ENCODE results near the gene NRP1.
"Not testable (repeated sequence)": the region's sequence is repeated elsewhere in the genome, so short reads cannot be mapped to it uniquely, and the experiment has no call there.

The NRP1 gene

GRCh38 chr10:33301097-33301789 lies 33.2 kb downstream of the NRP1 start:
- TF ChIP-seq POLR2A (IDR thresholded peaks at IDR 0.05; ENCODE audit: low read depth, low read length), result no peak
- FAIRE-seq (no peak), DNase-seq (ENCODE audit: insufficient read length, low spot score) (no peak)

- not testable (repeated sequence) for DNase-seq (ENCODE audit: insufficient read length, low spot score); FAIRE-seq
Observed at GRCh38 chr10:33300544-33300943, 33.9 kb downstream of the NRP1 start.

- FAIRE-seq (no peak), DNase-seq (ENCODE audit: insufficient read length, low spot score) (no peak)
- TF ChIP-seq POLR2A (IDR thresholded peaks at IDR 0.05; ENCODE audit: low read depth, low read length), result no peak
Observed at GRCh38 chr10:33298893-33299292, 35.6 kb downstream of the NRP1 start.

GRCh38 chr10:33298110-33298509 lies 36.4 kb downstream of the NRP1 start:
- no peak for TF ChIP-seq POLR2A (IDR thresholded peaks at IDR 0.05; ENCODE audit: low read depth, low read length)
- no peak for DNase-seq (ENCODE audit: insufficient read length, low spot score)
- no peak for FAIRE-seq

- FAIRE-seq (no peak), DNase-seq (ENCODE audit: insufficient read length, low spot score) (no peak)
- TF ChIP-seq POLR2A (IDR thresholded peaks at IDR 0.05; ENCODE audit: low read depth, low read length), result no peak
Observed at GRCh38 chr10:33295851-33296250, 38.6 kb downstream of the NRP1 start.

DNA sequence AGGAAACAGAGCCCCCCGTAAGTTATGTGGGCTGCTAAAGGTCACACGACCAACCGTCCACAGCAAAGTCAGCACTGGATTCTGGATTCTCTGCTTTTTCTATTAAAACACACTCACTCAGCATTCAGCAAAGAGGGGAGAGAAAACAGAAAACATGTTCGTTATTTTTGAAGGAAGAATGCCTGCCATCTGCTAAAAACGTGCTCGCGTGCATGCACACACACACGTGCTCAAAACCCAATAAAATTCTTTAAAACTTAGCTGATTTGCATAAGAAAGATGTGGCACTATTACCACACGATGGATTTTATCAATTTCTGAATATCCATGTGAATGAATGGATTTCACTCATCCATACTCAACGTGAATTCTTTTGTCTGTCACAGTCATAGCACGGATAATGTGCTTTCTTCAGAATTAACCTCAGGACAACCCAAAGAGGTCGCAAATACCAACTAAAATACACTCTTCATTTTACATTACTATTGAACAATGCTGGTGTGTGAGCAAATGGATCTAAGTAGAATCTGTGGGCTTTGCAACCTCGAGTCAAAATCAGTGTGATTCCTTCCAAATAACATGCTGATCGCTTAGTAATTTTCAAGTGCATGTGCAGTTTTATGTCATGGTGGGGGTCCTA lies 40.8 kb downstream of the NRP1 start:
- DNase-seq (ENCODE audit: insufficient read length, low spot score) (no peak), FAIRE-seq (no peak)
- no peak for TF ChIP-seq POLR2A (IDR thresholded peaks at IDR 0.05; ENCODE audit: low read depth, low read length)

DNA sequence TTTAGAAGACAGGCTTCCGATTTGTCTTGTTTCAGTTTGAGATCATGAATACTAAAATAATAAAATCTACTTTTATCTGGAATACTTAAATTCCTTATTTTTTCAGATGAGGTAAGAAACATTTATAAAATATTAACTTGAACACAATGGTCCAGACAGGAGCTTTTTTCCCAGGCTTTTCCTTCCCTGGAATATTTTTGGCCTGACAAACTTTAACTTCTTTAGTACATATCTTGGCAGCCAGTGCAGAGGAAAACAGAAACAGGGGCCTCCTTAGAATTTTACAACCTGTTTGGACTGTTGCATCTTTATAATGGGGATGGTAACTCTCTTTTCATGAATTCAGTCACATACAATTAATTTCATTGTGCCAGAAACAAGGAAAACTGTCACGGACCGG lies 41.4 kb downstream of the NRP1 start:
- no peak for DNase-seq (ENCODE audit: insufficient read length, low spot score)
- TF ChIP-seq POLR2A (IDR thresholded peaks at IDR 0.05; ENCODE audit: low read depth, low read length), result no peak
- FAIRE-seq, result no peak

DNA sequence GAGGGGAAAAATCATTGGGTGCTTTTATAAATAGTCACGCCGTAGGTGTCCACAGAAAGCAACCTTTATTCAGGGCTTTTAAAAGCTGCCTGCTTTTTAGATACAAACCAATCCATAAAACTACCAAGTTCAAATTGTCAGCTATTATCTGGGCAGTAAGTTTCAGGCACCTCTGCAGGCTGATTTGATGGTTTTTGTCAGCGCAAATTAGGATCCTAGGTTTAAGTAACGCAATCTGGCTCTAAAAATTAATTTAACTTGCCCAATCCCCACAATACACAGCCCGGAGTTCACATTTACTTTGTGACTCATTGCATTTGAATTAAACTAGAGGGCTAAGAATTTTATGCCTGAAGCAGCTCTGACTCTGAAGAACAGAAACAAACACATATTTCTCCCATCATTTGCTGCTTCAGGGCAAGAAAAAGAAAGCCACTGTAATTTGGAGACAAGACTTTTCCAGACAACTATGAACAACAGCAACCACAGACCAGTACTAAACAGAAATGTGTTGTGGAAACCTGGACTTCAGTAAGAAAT lies 43.3 kb downstream of the NRP1 start:
- no peak for TF ChIP-seq POLR2A (IDR thresholded peaks at IDR 0.05; ENCODE audit: low read depth, low read length)
- FAIRE-seq, result peak; percentile 89
- peak; percentile 23 for DNase-seq (ENCODE audit: insufficient read length, low spot score)

DNA sequence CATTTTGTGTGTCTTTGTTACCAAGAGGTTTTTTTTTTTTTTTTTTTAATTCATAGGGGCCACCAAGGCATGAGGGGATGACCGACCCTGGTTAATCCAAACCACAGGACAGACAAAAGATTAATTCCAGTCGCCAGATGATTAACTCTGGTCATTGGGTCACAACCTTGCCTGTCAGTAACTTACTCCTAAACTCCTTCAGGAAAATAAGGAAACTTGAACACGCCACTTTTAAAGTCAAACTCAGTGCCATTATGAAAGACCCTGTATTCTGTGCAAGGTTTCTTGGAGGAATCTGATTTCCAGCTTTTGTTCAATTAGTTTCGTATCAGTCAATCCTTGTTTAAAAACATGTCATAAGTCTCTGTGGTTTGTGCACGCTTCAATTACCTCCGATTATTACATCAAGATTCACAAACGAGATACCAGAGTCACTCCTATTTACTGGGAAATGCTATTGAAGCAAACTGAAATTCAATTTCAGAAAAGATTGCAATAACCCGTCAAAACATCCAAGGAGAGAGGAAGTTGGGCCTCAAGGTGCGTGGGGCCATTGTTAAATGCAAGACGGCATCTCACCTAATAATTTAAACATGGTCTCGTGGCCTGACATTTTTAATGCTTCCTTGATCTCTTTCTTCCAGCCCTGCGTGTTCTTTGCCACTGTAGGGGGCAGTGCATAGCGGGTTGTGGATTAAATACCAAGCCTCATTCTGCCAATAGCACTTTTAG lies 44.0 kb downstream of the NRP1 start:
- FAIRE-seq, result no peak

DNA sequence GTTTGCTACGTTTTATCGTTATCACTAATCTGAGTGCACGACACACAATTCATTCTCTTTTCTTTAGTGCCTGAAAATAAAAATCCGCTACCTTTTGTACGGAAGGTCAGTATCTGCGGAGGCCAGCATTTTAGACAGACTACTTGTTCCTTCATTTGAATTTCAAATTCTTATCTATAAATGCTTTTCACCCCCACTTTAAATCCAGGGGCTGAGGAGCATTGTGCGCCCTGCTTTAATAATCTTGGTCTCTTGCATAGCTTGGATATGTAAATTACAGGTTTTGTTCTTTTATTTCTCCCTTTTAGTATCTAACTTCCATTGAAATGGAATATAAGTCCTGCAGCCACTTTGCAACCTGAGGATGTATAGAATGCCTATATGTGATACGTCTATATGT lies 44.7 kb downstream of the NRP1 start:
- no peak for FAIRE-seq
- DNase-seq (ENCODE audit: insufficient read length, low spot score), result no peak
- no peak for TF ChIP-seq POLR2A (IDR thresholded peaks at IDR 0.05; ENCODE audit: low read depth, low read length)

More for the DNA sequence above, 44.0 kb downstream of the NRP1 start:
- TF ChIP-seq POLR2A (IDR thresholded peaks at IDR 0.05; ENCODE audit: low read depth, low read length), result no peak
- DNase-seq (ENCODE audit: insufficient read length, low spot score), result no peak

- DNase-seq (ENCODE audit: insufficient read length, low spot score), result no peak
- FAIRE-seq, result no peak
- TF ChIP-seq POLR2A (IDR thresholded peaks at IDR 0.05; ENCODE audit: low read depth, low read length), result no peak
Observed at GRCh38 chr10:33288127-33288526, 46.3 kb downstream of the NRP1 start.

DNA sequence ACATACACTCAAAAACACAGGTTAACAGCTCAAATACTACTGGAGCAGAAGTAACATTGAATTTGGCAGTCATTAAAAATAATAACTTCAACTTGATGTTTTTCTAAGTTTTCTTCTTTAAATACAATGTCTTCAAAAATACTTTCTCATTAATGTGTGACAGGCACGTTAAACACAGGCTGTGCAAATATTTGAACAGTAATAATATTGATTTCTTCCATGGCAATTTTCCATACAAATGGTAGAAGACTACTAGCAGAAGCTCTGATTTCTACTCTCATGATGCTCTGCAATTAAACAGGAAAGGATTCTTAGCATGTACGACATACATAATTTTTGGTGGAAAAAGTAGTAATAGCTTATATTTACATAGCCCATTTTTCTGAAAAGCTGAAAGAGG lies 47.4 kb downstream of the NRP1 start:
- no peak for TF ChIP-seq POLR2A (IDR thresholded peaks at IDR 0.05; ENCODE audit: low read depth, low read length)
- DNase-seq (ENCODE audit: insufficient read length, low spot score) (no peak), FAIRE-seq (no peak)

DNA sequence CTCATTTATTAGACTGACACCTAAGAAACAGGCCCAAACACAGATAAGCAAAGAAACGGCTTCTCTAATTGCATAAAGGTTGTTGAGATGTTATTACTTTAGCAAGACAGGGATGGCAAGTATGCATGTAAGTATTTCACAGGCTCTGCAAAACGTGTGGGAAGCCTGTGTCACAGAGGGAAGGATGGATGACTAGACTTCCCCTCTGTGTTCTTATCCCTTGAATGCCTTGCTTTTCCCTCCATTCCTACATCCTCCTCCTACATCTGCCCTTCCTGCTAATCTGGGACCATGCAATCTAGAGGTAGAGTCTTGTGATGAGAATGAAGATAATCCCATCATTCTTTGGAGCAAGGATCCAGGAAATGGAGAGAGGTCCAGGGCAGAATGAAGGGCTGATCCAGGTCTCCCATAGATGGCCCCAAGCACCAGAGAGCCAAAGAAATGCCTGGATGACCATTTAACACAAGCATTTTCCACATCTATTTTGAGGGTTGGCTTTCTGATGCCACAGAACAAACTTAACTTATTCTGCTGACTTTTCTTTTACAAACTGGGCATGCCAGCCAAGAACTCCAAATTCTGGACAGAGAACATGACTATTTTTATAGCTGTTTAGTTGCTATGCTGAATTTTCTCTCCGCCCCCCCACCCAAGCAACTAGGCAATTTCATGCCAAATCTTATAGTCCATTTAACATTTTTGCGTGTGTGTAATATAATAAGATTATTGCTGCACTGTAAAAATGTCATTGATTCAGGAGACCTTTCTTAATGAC lies 48.1 kb downstream of the NRP1 start:
- DNase-seq (ENCODE audit: insufficient read length, low spot score) (no peak), FAIRE-seq (peak; percentile 68)
- TF ChIP-seq POLR2A (IDR thresholded peaks at IDR 0.05; ENCODE audit: low read depth, low read length), result no peak

DNA sequence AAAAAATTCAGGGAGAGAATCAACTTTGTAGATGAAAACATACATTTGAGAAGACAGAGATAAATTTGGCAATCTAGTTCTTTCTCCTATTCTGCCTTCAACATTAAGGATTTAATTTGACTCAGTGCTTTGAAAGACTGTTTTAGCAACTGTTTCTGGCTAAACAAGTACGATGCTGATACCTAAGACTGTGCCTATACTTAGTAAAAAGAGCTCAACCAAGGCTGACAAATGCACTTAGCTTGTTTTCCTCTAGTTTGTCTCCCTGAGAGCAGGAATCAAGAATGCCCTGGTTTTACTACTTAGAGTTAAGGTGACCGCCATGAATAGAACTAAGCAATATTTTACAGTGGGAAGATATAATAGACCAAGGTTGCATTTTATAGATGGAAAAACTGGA lies 49.5 kb downstream of the NRP1 start:
- TF ChIP-seq POLR2A (IDR thresholded peaks at IDR 0.05; ENCODE audit: low read depth, low read length), result no peak
- DNase-seq (ENCODE audit: insufficient read length, low spot score) (no peak), FAIRE-seq (no peak)

Measured in H54 (cell line).